Mucosa of rectum (tissue), 2 donors: ENCODE measurements around the gene CLEC20A.

ENCODE experiments used
- H3K27ac ChIP-seq, 2 donors: one replicate each; pipeline ENCODE4 v1.7.0; 2013; ENCODE audit warnings: inconsistent platforms in 2 of 2, low read depth in 2 of 2, low read length in 2 of 2
- H3K27me3 ChIP-seq, 2 donors: one replicate each; pipeline ENCODE4 v1.7.0; 2013; ENCODE audit warnings: low read length in 2 of 2; ENCODE audit not compliant: control insufficient read depth in 2 of 2, insufficient read depth in 2 of 2
- H3K36me3 ChIP-seq, 2 donors: one replicate each; pipeline ENCODE4 v1.7.0; 2013; ENCODE audit warnings: low read length in 2 of 2; ENCODE audit not compliant: control insufficient read depth in 2 of 2, insufficient read depth in 2 of 2
- H3K4me1 ChIP-seq, 2 donors: one replicate each; pipeline ENCODE4 v1.7.0; 2013; ENCODE audit warnings: low read length in 2 of 2, mild to moderate bottlenecking in 1 of 2; ENCODE audit not compliant: control insufficient read depth in 2 of 2, insufficient read depth in 2 of 2
- H3K4me3 ChIP-seq, 2 donors: one replicate each; pipeline ENCODE4 v1.7.0; 2013; ENCODE audit warnings: low read length in 2 of 2
- H3K9ac ChIP-seq, 2 donors: one replicate each; pipeline ENCODE4 v1.7.0; 2013; ENCODE audit warnings: low read length in 2 of 2, low read depth in 1 of 2, mild to moderate bottlenecking in 1 of 2
- H3K9me3 ChIP-seq, 2 donors: one replicate each; pipeline ENCODE4 v1.7.0; 2013; ENCODE audit warnings: low read length in 2 of 2; ENCODE audit not compliant: control insufficient read depth in 2 of 2
- donor health status: healthy.
- donor health status: Normal muscosa, but diverticular disease.

Gene CLEC20A

DNA sequence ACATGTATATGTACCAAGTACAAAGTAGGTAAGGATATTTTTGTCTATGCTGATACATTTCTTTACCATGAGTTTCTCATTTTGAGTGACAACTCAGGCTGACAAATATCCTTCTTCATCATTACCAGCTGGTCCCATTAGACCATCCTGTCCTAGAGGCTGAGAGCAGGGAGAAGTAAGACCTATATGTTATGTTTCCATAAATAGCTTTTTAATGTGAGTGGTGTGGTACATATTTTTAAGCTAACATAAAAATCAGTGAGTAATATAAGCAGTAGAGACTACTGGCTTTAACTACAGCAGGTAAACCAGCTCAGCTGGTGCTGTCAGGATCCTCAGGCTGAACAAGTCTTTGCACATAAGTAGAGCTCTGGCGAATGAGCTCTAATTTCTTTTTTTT lies 62.4 kb downstream of the CLEC20A start:
- H3K4me1 ChIP-seq = no peaks in the 10 kb centered on the region
- no peak overlapping the region for H3K27ac ChIP-seq
- no peaks in the 10 kb centered on the region for H3K36me3 ChIP-seq
- no peaks in the 10 kb centered on the region for H3K27me3 ChIP-seq
- no peaks in the 10 kb centered on the region for H3K9me3 ChIP-seq
- no peak overlapping the region for H3K9ac ChIP-seq
- no peak overlapping the region for H3K4me3 ChIP-seq
